HFFc6 (cell line): Measurements from ENCODE around the gene GABRE. TPM values are rescaled to one million over a fixed set of nuclear protein-coding genes. Genes with fewer than 3 reads are reported as not detected.

Experiments
- DNase-seq: peaks from one replicate; pipeline ENCODE4 v3.0.0-alpha.2; 2018
- H3K27ac Mint-ChIP-seq: 2 replicates; pipeline ENCODE4 v1.8.0; 2020; ENCODE audit warnings: mild to moderate bottlenecking, mixed read lengths
- H3K27me3 Mint-ChIP-seq: 2 replicates; pipeline ENCODE4 v1.8.0; 2021; ENCODE audit warnings: mild to moderate bottlenecking, moderate library complexity, mixed read lengths; ENCODE audit not compliant: insufficient read depth
- H3K36me3 Mint-ChIP-seq: 2 replicates; pipeline ENCODE4 v1.8.0; 2021; ENCODE audit warnings: low read depth, mixed read lengths
- H3K4me1 Mint-ChIP-seq: 2 replicates; pipeline ENCODE4 v1.8.0; 2020; ENCODE audit warnings: low read depth, mixed read lengths
- H3K4me3 Mint-ChIP-seq: 2 replicates; pipeline ENCODE4 v1.8.0; 2020; ENCODE audit warnings: mild to moderate bottlenecking, moderate library complexity, mixed read lengths
- H3K9me3 Mint-ChIP-seq: 2 replicates; pipeline ENCODE4 v1.8.0; 2020; ENCODE audit warnings: mild to moderate bottlenecking, mixed read lengths
- total RNA-seq, 6 experiments: library from RNA; stranded (reverse); fragmentation: NEBNext Ultra II Directional; extraction: Animal tissue kit (Norgen Biotek cat#: 25700); gene quantifications; 2 replicates in 1 of 6; 3 replicates in 5 of 6; pipeline ENCODE4 v1.2.3, GENCODE V29; 2021
- TF ChIP-seq, protein P1 (sequence below): fragments of 200-600 bp; sonication (generic); IDR thresholded peaks from 2 replicates; pipeline ENCODE4 v1.5.0; 2021; ENCODE audit warnings: antibody characterized with exemption, mild to moderate bottlenecking

GABRE gene
- total RNA-seq, 6 experiments from 2014 or later = 0.24 to 1.7 (median 0.71) TPM

- no peak for DNase-seq
- no peak overlapping the region for H3K27ac Mint-ChIP-seq
- H3K4me3 Mint-ChIP-seq = no peak overlapping the region
- no peaks in the 10 kb centered on the region for H3K27me3 Mint-ChIP-seq
- TF ChIP-seq, protein P1, sequence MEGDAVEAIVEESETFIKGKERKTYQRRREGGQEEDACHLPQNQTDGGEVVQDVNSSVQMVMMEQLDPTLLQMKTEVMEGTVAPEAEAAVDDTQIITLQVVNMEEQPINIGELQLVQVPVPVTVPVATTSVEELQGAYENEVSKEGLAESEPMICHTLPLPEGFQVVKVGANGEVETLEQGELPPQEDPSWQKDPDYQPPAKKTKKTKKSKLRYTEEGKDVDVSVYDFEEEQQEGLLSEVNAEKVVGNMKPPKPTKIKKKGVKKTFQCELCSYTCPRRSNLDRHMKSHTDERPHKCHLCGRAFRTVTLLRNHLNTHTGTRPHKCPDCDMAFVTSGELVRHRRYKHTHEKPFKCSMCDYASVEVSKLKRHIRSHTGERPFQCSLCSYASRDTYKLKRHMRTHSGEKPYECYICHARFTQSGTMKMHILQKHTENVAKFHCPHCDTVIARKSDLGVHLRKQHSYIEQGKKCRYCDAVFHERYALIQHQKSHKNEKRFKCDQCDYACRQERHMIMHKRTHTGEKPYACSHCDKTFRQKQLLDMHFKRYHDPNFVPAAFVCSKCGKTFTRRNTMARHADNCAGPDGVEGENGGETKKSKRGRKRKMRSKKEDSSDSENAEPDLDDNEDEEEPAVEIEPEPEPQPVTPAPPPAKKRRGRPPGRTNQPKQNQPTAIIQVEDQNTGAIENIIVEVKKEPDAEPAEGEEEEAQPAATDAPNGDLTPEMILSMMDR = no peak
- peaks cover 6% of the 10 kb centered on the region; the same call in 1 of the 2 replicates for H3K9me3 Mint-ChIP-seq
- peaks cover 34% of the 10 kb centered on the region for H3K36me3 Mint-ChIP-seq
- peaks cover 5% of the 10 kb centered on the region; the same call in 1 of the 2 replicates for H3K4me1 Mint-ChIP-seq
Observed at GRCh38 chrX:151958101-151958500, 16.4 kb downstream of the GABRE start.

DNA sequence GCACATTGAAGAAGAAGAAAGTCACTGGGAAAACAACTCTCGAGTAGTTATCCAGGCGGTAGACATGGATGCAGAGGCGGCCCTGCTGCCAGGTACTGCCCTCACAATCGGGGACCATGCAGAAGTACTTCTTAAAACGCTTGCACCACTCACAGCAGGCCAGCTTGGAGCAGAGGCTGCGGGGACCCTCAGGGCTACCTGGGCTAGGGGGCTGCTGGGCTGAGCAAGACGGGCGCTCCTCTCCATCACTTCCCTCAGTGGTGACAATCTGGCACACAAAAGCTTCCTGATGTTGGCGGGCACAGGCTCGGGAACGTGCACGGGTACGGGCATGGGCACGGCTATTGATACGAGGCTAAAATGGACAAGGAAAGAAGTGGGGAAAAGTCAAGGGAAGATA lies 19.7 kb downstream of the GABRE start:
- H3K27ac Mint-ChIP-seq = no peak overlapping the region
- no peak overlapping the region for H3K4me3 Mint-ChIP-seq
- H3K9me3 Mint-ChIP-seq = no peaks in the 10 kb centered on the region; the same call in 1 of the 2 replicates

DNA sequence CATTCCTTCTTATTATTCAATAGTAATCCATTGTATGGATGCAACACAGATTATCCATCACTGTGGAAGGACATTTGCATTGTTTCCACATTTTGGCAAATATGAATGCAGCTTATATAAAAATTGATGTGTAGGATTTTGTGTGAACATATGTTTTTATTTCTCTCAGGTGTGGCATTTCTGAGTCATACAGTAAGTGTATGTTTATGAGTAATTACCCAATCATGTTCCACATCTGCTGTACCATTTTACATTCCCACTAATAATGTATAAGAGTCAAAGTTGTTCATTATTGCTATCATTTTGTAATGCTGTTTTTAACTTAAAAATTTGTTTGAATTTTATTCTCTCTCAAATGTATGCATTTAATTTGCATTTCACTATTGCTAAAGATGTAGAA lies 36.3 kb downstream of the GABRE start:
- TF ChIP-seq, protein P1 = no peak
- no peaks in the 10 kb centered on the region; the same call in 1 of the 2 replicates for H3K9me3 Mint-ChIP-seq
- H3K4me1 Mint-ChIP-seq = no peaks in the 10 kb centered on the region

More for the DNA sequence above, 19.7 kb downstream of the GABRE start:
- H3K36me3 Mint-ChIP-seq = peaks cover 10% of the 10 kb centered on the region; the same call in 1 of the 2 replicates
- DNase-seq = no peak
- no peaks in the 10 kb centered on the region for H3K27me3 Mint-ChIP-seq
- TF ChIP-seq, protein P1 = no peak
- no peaks in the 10 kb centered on the region for H3K4me1 Mint-ChIP-seq

GRCh38 chrX:151935358-151935757 lies 39.1 kb downstream of the GABRE start:
- H3K27ac Mint-ChIP-seq = no peak overlapping the region
- no peaks in the 10 kb centered on the region for H3K4me1 Mint-ChIP-seq
- peaks cover 2% of the 10 kb centered on the region; the same call in 1 of the 2 replicates for H3K27me3 Mint-ChIP-seq
- H3K36me3 Mint-ChIP-seq = no peaks in the 10 kb centered on the region
- TF ChIP-seq, protein P1 = no peak
- DNase-seq = no peak
- no peaks in the 10 kb centered on the region for H3K9me3 Mint-ChIP-seq
- H3K4me3 Mint-ChIP-seq = no peak overlapping the region

More for the DNA sequence above, 36.3 kb downstream of the GABRE start:
- Mint-ChIP-seq H3K27ac (no peak overlapping the region), H3K4me3 (no peak overlapping the region), H3K36me3 (no peaks in the 10 kb centered on the region), H3K27me3 (peaks cover 2% of the 10 kb centered on the region; the same call in 1 of the 2 replicates)
- no peak for DNase-seq

GRCh38 chrX:151929126-151929525 lies 45.4 kb downstream of the GABRE start:
- H3K27ac Mint-ChIP-seq = no peak overlapping the region
- DNase-seq = no peak
- no peak overlapping the region for H3K4me3 Mint-ChIP-seq
- H3K4me1 Mint-ChIP-seq = no peaks in the 10 kb centered on the region
- TF ChIP-seq, protein P1 = no peak
- H3K36me3 Mint-ChIP-seq = no peaks in the 10 kb centered on the region
- H3K9me3 Mint-ChIP-seq = no peaks in the 10 kb centered on the region
- peaks cover 4% of the 10 kb centered on the region; the same call in 1 of the 2 replicates for H3K27me3 Mint-ChIP-seq
